Measurements from ENCODE around the gene ZNF236. TPM values are rescaled to one million over a fixed set of nuclear protein-coding genes. Genes with fewer than 3 reads are reported as not detected.

The ZNF236 gene
- total RNA-seq, 1 donor, result 11.6 TPM

DNA sequence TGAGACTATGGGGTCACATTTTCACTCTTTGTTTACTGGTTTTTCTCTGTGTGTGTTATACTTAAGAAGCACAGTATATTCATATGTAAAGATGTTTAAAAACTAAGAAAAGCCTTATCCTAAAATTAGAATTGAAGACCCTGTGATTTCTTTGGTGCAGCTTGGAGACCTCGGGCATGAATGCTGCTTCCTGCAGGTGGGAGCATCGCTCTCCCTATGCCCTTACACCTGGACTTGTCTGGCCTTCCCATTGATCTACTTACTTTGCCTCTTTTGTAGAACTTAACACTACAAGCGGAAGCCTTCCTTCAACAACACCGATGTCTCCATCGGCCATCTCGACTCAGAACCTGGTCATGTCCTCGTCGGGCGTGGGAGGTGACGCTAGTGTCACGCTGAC lies 114.5 kb downstream of the ZNF236 start:
- H2AFZ ChIP-seq (ENCODE audit: low read length), result no peak overlapping the region
- no peak for DNase-seq (ENCODE audit: insufficient read length, low spot score, missing footprints)
- no peaks in the 10 kb centered on the region for H3K9me3 ChIP-seq (ENCODE audit: low read depth, low read length)
- no peak overlapping the region for H3K4me3 ChIP-seq (ENCODE audit: insufficient read depth, low read length)
- no peaks in the 10 kb centered on the region for H4K20me1 ChIP-seq (ENCODE audit: insufficient read depth, low read length)
- H3K4me2 ChIP-seq (ENCODE audit: insufficient read depth, low read length), result no peak overlapping the region
- TF ChIP-seq, protein P1, sequence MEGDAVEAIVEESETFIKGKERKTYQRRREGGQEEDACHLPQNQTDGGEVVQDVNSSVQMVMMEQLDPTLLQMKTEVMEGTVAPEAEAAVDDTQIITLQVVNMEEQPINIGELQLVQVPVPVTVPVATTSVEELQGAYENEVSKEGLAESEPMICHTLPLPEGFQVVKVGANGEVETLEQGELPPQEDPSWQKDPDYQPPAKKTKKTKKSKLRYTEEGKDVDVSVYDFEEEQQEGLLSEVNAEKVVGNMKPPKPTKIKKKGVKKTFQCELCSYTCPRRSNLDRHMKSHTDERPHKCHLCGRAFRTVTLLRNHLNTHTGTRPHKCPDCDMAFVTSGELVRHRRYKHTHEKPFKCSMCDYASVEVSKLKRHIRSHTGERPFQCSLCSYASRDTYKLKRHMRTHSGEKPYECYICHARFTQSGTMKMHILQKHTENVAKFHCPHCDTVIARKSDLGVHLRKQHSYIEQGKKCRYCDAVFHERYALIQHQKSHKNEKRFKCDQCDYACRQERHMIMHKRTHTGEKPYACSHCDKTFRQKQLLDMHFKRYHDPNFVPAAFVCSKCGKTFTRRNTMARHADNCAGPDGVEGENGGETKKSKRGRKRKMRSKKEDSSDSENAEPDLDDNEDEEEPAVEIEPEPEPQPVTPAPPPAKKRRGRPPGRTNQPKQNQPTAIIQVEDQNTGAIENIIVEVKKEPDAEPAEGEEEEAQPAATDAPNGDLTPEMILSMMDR (IDR thresholded peaks at IDR 0.05; ENCODE audit: extremely low read depth, low read depth, low read length), result no peak
- H3K79me2 ChIP-seq (ENCODE audit: insufficient read depth, low read length), result no peaks in the 10 kb centered on the region
- peaks cover 13% of the 10 kb centered on the region for H3K36me3 ChIP-seq (ENCODE audit: insufficient read depth, low read length)
- H3K27ac ChIP-seq (ENCODE audit: low read depth, low read length), result no peak overlapping the region
- no peaks in the 10 kb centered on the region for H3K27me3 ChIP-seq (ENCODE audit: insufficient read depth, low read length)
- H3K4me1 ChIP-seq (ENCODE audit: insufficient read depth, low read length), result peaks cover 10% of the 10 kb centered on the region

DNA sequence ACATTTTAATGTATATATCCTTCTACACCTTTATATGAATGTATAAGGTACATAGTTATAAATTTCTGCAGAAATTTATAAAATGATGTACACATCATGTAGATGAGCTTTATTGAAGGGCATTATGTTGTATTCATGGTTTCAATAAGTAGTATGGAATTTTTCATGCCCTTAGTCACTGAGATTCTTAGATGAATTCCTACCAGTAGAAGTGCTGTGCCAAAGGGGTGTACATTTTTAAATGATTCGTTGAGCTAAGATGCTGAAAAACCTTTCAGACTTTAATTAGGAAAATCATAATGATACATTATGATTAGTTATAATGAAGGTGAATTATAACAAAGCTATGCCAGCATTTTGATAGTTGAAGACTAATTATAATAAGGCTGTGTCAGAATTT lies 115.2 kb downstream of the ZNF236 start:
- Histone ChIP-seq H3K4me1 (ENCODE audit: insufficient read depth, low read length) (peaks cover 3% of the 10 kb centered on the region), H3K4me2 (ENCODE audit: insufficient read depth, low read length) (no peak overlapping the region), H3K79me2 (ENCODE audit: insufficient read depth, low read length) (no peaks in the 10 kb centered on the region), H3K4me3 (ENCODE audit: insufficient read depth, low read length) (no peak overlapping the region), H3K9me3 (ENCODE audit: low read depth, low read length) (no peaks in the 10 kb centered on the region), H3K27ac (ENCODE audit: low read depth, low read length) (no peak overlapping the region), H3K36me3 (ENCODE audit: insufficient read depth, low read length) (peaks cover 13% of the 10 kb centered on the region), H4K20me1 (ENCODE audit: insufficient read depth, low read length) (no peaks in the 10 kb centered on the region), H2AFZ (ENCODE audit: low read length) (no peak overlapping the region), H3K27me3 (ENCODE audit: insufficient read depth, low read length) (no peaks in the 10 kb centered on the region)
- DNase-seq (ENCODE audit: insufficient read length, low spot score, missing footprints), result peak; percentile 82
- TF ChIP-seq, protein P1 (IDR thresholded peaks at IDR 0.05; ENCODE audit: extremely low read depth, low read depth, low read length), result peak; percentile 37

DNA sequence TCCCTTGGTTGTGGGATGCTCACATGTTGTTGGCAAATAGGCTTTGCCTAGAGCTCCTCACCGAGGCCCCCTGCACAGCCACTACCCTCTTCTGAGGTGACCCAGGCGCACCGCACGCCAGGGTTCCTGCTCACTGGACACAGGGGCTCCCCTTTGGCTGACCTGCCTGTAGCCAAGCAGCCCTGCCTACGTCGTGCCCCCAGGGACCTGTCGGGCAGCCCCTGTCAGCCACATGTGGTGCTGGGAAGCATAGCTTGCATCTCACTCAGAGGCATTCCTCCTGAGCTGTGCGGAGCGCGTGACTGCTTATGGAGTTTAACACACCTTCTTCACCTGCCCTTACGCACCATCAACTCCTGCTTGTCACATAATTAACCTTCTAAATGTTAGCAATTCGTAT lies 116.3 kb downstream of the ZNF236 start:
- H3K4me2 ChIP-seq (ENCODE audit: insufficient read depth, low read length), result no peak overlapping the region
- no peak for DNase-seq (ENCODE audit: insufficient read length, low spot score, missing footprints)
- H4K20me1 ChIP-seq (ENCODE audit: insufficient read depth, low read length), result no peaks in the 10 kb centered on the region
- no peaks in the 10 kb centered on the region for H3K27me3 ChIP-seq (ENCODE audit: insufficient read depth, low read length)
- H3K9me3 ChIP-seq (ENCODE audit: low read depth, low read length), result no peaks in the 10 kb centered on the region
- H3K79me2 ChIP-seq (ENCODE audit: insufficient read depth, low read length), result no peaks in the 10 kb centered on the region
- peaks cover 13% of the 10 kb centered on the region for H3K36me3 ChIP-seq (ENCODE audit: insufficient read depth, low read length)
- no peak overlapping the region for H3K27ac ChIP-seq (ENCODE audit: low read depth, low read length)
- no peaks in the 10 kb centered on the region for H3K4me1 ChIP-seq (ENCODE audit: insufficient read depth, low read length)
- H3K4me3 ChIP-seq (ENCODE audit: insufficient read depth, low read length), result no peak overlapping the region
- TF ChIP-seq, protein P1 (IDR thresholded peaks at IDR 0.05; ENCODE audit: extremely low read depth, low read depth, low read length), result no peak
- H2AFZ ChIP-seq (ENCODE audit: low read length), result no peak overlapping the region

DNA sequence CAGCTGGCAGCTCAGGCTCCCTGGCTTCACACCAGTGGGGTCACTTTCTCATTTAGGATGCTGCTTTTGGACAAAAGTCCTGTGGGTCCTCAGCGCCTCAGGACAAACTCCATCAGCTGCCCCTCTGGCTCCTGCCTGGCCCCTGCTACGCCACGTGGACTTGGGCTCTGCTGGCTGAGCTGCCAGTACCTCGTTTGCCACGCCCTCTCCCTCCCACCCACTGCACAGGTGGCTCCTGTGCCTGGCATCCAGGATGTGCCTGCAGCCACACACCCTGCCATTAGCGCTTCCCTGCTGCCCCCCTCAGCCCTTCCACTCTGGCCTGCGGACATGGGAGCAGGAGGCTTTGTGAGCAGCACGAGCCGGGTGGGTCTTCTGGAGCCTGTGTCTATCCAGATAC lies 118.9 kb downstream of the ZNF236 start:
- Histone ChIP-seq H3K79me2 (ENCODE audit: insufficient read depth, low read length) (no peaks in the 10 kb centered on the region), H3K9me3 (ENCODE audit: low read depth, low read length) (no peaks in the 10 kb centered on the region), H2AFZ (ENCODE audit: low read length) (no peak overlapping the region), H3K4me2 (ENCODE audit: insufficient read depth, low read length) (no peak overlapping the region), H3K4me1 (ENCODE audit: insufficient read depth, low read length) (no peaks in the 10 kb centered on the region), H4K20me1 (ENCODE audit: insufficient read depth, low read length) (no peaks in the 10 kb centered on the region), H3K36me3 (ENCODE audit: insufficient read depth, low read length) (peaks cover 15% of the 10 kb centered on the region), H3K27me3 (ENCODE audit: insufficient read depth, low read length) (no peaks in the 10 kb centered on the region), H3K4me3 (ENCODE audit: insufficient read depth, low read length) (no peak overlapping the region), H3K27ac (ENCODE audit: low read depth, low read length) (no peak overlapping the region)
- peak; percentile 45 for DNase-seq (ENCODE audit: insufficient read length, low spot score, missing footprints)
- TF ChIP-seq, protein P1 (IDR thresholded peaks at IDR 0.05; ENCODE audit: extremely low read depth, low read depth, low read length), result no peak
